ENCODE data around the gene PGAM4.

DNA sequence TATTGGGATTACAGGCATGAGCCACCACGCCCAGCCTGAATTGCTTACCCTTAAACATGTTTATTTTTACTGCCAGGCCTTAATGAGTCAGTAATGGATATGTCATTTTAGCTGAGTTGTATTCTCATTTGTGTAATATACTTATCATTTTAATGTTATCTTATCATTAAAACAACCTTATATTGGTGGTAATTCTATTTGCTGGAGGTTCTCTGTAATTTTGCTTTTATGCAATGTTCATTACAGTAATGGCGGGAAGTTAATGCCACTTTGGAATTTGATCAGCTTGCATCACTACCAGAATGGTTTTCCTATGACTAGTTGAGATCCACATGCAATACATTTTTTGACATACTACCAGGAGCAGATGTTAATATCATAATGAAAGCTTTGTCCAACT is 6.3 kb upstream of the PGAM4 start:
- TF ChIP-seq, protein P1, sequence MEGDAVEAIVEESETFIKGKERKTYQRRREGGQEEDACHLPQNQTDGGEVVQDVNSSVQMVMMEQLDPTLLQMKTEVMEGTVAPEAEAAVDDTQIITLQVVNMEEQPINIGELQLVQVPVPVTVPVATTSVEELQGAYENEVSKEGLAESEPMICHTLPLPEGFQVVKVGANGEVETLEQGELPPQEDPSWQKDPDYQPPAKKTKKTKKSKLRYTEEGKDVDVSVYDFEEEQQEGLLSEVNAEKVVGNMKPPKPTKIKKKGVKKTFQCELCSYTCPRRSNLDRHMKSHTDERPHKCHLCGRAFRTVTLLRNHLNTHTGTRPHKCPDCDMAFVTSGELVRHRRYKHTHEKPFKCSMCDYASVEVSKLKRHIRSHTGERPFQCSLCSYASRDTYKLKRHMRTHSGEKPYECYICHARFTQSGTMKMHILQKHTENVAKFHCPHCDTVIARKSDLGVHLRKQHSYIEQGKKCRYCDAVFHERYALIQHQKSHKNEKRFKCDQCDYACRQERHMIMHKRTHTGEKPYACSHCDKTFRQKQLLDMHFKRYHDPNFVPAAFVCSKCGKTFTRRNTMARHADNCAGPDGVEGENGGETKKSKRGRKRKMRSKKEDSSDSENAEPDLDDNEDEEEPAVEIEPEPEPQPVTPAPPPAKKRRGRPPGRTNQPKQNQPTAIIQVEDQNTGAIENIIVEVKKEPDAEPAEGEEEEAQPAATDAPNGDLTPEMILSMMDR (conservative IDR thresholded peaks at IDR 0.05; ENCODE audit: low read length): no peak
- TF ChIP-seq EZH2phosphoT487 (IDR thresholded peaks at IDR 0.05; ENCODE audit: borderline replicate concordance, low read depth, low read length): no peak

Data from OCI-LY7 (cell line).